ENCODE data around the gene ZNF718.
"Not testable (repeated sequence)": the region's sequence is repeated elsewhere in the genome, so short reads cannot be mapped to it uniquely, and the experiment has no call there.

Gene ZNF718

GRCh38 chr4:176995-177394 lies 52.7 kb downstream of the ZNF718 start:
- in situ Hi-C loops (cut with MboI; ENCODE audit: low sequenced_read_pairs, unreplicated experiment): no loop called here
- no peak for TF ChIP-seq CTCF (IDR thresholded peaks at IDR 0.05; ENCODE audit: borderline replicate concordance, control extremely low read depth, extremely low read depth, insufficient read depth, missing control alignments)

GRCh38 chr4:182225-182624 lies 57.9 kb downstream of the ZNF718 start:
- DNase-seq (ENCODE audit: low spot score); in situ Hi-C loops (cut with MboI; ENCODE audit: low sequenced_read_pairs, unreplicated experiment): not testable (repeated sequence)

More at GRCh38 chr4:176995-177394, 52.7 kb downstream of the ZNF718 start:
- DNase-seq (ENCODE audit: low spot score): no peak

GRCh38 chr4:188091-188490 lies 63.8 kb downstream of the ZNF718 start:
- in situ Hi-C loops (cut with MboI; ENCODE audit: low sequenced_read_pairs, unreplicated experiment): no loop called here
- DNase-seq (ENCODE audit: low spot score): no peak
- no peak for TF ChIP-seq CTCF (IDR thresholded peaks at IDR 0.05; ENCODE audit: borderline replicate concordance, control extremely low read depth, extremely low read depth, insufficient read depth, missing control alignments)

- in situ Hi-C loops (cut with MboI; ENCODE audit: low sequenced_read_pairs, unreplicated experiment); DNase-seq (ENCODE audit: low spot score): not testable (repeated sequence)
These were observed 70.9 kb downstream of the ZNF718 start for GRCh38 chr4:195159-195558.

DNA sequence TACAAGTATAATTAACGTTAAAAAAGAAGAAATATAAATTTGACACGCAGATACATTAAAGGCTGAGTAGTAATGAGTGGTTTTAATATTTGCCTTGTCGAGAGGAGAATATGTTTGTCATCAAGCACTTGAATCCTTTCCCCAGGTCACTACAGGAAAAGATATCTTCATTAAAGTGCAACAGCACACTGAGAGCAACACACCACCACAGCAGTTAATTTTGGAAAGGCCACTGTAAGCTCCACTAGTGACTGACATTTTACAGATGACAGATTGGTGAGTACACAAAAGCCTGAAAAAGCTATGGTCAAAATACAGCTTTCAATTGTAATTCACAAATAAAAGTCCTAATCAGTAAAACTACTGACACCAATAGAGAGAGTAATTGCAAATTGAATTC lies 76.6 kb downstream of the ZNF718 start:
- in situ Hi-C loops (cut with MboI; ENCODE audit: low sequenced_read_pairs, unreplicated experiment): no loop called here
- no peak for DNase-seq (ENCODE audit: low spot score)
- no peak for TF ChIP-seq CTCF (IDR thresholded peaks at IDR 0.05; ENCODE audit: borderline replicate concordance, control extremely low read depth, extremely low read depth, insufficient read depth, missing control alignments)

DNA sequence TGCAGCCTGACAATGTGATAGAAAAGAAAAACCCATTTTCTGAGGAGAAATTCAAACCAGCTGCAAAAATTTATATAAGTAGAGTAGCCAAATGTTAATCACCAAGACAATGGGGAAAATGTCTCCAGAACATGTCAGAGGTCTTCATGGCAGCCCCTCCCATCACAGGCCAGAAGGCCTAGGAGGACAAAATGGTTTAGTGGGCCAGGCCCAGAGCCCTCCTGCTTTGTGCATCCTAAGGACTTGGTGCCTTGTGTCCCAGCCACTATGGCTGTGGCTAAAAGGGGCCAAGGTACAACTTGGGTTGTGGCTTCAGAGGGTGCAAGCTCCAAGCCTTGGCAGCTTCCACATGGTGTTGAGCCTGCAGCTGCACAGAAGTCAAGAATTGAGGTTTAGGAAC lies 78.5 kb downstream of the ZNF718 start:
- DNase-seq (ENCODE audit: low spot score); in situ Hi-C loops (cut with MboI; ENCODE audit: low sequenced_read_pairs, unreplicated experiment): not testable (repeated sequence)

DNA sequence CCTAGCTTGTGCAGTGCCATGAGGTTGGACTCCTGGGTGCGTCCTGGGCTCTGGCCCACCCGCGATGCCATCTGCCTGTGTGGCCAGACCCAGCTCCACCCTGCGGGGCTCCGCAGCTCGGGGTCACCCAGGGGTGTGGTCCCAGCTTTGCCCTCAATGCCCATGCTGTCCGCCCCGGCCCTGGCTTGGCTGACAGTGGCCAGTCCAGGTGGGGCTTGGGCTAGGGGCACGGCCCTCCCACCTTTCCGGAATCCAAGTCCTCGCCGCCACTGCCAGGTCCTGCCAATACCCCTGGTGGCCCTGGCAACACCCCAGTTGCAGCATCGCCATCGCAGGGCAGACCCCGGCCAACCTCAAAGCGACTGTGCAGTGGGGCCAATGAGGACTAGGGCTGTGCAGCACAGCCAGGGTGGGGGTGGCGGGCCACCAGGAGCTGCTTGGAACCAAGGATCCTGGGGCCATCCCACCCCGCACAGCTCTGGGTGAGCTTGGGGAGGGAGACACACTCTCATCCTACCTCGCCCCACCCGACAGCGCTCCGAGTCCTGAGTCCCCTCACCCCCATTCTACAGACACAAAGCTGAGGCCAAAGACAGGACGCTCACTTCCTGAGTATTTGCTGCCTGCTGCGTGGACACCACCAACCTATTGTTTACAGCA lies 80.9 kb downstream of the ZNF718 start:
- DNase-seq (ENCODE audit: low spot score): no peak
- in situ Hi-C loops (cut with MboI; ENCODE audit: low sequenced_read_pairs, unreplicated experiment): no loop called here
- TF ChIP-seq CTCF (IDR thresholded peaks at IDR 0.05; ENCODE audit: borderline replicate concordance, control extremely low read depth, extremely low read depth, insufficient read depth, missing control alignments): no peak

GRCh38 chr4:206054-206453 lies 81.8 kb downstream of the ZNF718 start:
- no peak for TF ChIP-seq CTCF (IDR thresholded peaks at IDR 0.05; ENCODE audit: borderline replicate concordance, control extremely low read depth, extremely low read depth, insufficient read depth, missing control alignments)
- in situ Hi-C loops (cut with MboI; ENCODE audit: low sequenced_read_pairs, unreplicated experiment): no loop called here

DNA sequence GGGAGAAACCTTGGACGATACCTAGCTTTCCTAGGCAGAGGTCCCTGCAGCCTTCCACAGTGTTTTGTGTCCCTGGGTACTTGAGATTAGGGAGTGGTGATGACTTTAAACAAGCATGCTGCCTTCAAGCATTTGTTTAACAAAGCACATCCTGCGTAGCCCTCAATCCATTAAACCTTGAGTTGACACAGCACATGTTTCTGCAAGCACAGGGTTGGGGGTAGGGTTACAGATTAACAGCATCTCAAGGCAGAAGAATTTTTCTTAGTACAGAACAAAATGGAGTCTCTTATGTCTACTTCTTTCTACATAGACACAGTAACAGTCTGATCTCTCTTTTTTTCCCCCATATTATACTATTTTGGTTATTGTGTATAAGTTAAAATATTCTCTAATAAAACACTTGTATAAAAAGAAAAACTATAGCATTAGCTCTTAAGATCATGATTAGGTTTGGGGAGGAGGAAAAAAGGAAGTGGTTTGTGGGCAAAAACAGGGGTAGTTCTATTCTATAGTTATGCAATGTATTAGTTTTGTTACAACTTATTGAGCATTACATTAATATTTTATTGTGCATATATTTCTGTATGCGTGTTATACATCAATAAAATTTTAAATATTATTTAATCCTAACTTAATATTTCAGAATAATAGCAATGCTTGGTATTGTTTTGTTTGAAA lies 84.3 kb downstream of the ZNF718 start:
- in situ Hi-C loops (cut with MboI; ENCODE audit: low sequenced_read_pairs, unreplicated experiment); DNase-seq (ENCODE audit: low spot score): not testable (repeated sequence)

More at GRCh38 chr4:206054-206453, 81.8 kb downstream of the ZNF718 start:
- DNase-seq (ENCODE audit: low spot score): no peak

Measured in GM13976 (cell line).